GM12891 (cell line): ENCODE data around the gene ZSWIM6.

ENCODE experiments used
- POLR2A ChIP-seq: IDR thresholded peaks from 2 replicates; pipeline ENCODE4 v1.6.1; 2011; ENCODE audit warnings: low read depth, low read length, control low read depth
- POLR2AphosphoS5 ChIP-seq: IDR thresholded peaks from 2 replicates; pipeline ENCODE4 v1.6.1; 2011; ENCODE audit warnings: low read depth, low read length, control low read depth
- POU2F2 ChIP-seq: IDR thresholded peaks from 2 replicates; pipeline ENCODE4 v1.6.1; 2011; ENCODE audit warnings: low read depth, mild to moderate bottlenecking, control low read depth, low read length, moderate library complexity
- SPI1 ChIP-seq: IDR thresholded peaks from 2 replicates; pipeline ENCODE4 v1.6.1; 2011; ENCODE audit warnings: low read depth, low read length, control low read depth
- TAF1 ChIP-seq: IDR thresholded peaks from 2 replicates; pipeline ENCODE4 v1.6.1; 2011; ENCODE audit warnings: low read depth, low read length, control low read depth

DNA sequence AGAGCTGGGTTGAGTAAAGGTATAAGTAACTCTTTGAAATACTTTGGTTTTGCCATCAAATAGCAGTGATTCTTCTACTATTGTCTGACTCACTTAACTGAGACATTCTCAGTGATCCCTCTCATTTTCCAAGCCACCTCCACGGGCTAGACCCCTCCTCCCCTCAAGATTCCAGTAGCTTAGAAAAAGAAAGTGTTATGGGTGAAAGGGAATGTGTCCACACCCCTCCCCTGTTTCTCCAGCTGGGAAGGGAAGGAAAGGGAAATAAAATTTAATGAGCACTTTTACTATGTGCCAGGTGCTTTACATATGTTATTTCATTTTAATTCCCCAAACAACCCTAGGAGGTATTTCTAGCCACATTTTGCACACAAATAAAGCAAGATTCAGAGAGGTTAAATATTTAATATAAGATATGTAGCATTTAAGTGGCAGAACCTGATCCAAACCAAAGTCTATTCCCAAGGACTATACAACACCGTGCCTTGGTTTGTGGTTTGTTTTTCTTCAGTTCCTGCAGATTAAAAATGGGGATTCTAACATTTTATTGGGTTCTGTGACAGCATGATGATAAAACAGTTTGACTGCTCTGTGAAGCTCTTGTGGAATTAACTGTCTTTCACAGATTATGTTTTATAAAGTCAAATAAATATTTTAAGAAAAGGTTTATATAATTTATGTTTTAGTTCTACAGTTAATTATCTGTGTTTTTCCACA is 135.9 kb downstream of the ZSWIM6 start:
- TF ChIP-seq POLR2A (no peak), SPI1 (no peak), POLR2AphosphoS5 (no peak), TAF1 (no peak), POU2F2 (no peak)
